PC-9 (cell line): ENCODE data around the gene C15orf62.

Source experiments
- EZH2 ChIP-seq: fragments of 200-600 bp; sonication (generic); IDR thresholded peaks from 2 replicates; pipeline ENCODE4 v1.8.0; 2017; ENCODE audit warnings: antibody characterized with exemption, low read depth
- TF ChIP-seq, protein P1 (sequence below): fragments of 200-600 bp; sonication (generic); conservative IDR thresholded peaks from 2 replicates; pipeline ENCODE4 v1.6.1; 2017; ENCODE audit warnings: mixed run types, antibody characterized with exemption, mild to moderate bottlenecking, moderate library complexity

DNA sequence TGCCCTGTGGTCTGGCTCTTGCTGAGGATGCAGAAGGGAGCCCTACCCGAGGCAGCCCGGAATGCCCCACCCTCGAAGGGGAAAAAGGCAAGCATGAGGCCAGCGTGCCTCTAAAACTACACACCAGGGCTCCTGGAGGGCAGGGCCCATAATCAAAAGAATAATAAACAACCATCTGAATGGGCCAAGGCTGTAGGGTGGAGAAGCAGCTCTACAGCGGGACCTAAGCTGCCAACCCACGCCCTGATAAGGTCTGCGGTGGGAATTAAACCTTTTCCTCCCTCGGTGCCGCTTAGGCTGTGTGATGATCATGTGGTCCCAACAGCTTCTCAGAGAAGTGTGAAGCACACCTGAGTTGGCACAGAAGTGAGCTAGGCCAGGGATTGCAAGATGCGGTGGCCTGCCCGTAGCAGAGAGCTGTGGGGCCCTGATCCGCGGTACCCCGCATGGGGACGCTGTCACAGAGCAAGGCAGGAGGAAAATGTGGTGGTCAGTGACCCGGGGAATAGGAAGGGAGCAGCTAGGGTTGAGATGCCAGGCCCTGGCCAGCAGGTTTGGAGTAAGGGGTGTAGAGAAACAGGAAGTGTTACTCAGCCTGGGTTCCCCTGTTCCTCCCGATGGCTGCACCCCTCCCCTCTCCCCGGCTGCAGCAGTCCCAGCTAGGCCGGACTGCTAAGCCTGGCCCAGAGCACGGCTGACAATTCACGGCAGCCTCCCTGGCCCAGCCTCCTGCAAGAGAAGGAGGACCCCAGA is 1.1 kb upstream of the C15orf62 start:
- TF ChIP-seq, protein P1, sequence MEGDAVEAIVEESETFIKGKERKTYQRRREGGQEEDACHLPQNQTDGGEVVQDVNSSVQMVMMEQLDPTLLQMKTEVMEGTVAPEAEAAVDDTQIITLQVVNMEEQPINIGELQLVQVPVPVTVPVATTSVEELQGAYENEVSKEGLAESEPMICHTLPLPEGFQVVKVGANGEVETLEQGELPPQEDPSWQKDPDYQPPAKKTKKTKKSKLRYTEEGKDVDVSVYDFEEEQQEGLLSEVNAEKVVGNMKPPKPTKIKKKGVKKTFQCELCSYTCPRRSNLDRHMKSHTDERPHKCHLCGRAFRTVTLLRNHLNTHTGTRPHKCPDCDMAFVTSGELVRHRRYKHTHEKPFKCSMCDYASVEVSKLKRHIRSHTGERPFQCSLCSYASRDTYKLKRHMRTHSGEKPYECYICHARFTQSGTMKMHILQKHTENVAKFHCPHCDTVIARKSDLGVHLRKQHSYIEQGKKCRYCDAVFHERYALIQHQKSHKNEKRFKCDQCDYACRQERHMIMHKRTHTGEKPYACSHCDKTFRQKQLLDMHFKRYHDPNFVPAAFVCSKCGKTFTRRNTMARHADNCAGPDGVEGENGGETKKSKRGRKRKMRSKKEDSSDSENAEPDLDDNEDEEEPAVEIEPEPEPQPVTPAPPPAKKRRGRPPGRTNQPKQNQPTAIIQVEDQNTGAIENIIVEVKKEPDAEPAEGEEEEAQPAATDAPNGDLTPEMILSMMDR: no peak
- no peak for TF ChIP-seq EZH2
